ENCODE results near the gene PPP2R2D.

The PPP2R2D gene

DNA sequence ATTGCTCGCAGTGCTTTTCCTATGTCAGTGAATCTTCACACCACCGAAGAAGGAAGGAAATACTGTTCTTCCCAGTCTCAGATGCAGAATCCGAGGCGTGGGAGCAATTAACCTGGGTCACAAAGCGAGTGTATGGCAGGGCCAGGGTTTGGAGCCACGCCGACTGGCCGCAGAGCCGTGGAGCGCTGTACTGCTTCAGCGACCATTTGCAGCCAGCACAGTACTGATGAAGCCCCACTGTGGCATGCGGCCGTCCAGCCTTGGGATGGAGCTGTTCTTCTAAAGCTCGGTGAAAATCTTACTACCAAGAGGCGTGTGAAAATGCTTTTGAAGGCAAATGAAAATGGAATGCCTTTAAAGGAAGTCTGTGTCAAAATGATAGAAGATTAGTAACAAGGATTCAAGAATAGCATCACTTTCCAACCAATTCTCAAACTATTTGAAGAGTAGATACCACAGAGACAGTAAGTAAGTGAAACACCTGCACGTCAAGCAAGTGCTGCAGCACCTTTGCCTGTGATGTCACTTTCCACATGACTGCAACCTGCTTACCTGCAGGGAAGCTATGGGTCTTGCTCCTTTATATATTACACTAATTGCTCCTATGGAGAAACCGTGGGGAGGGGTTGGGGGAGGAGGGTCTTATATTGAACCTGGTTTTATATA is 4.9 kb downstream of the PPP2R2D start:
- no peak overlapping the region for H3K9ac ChIP-seq
- H2AFZ ChIP-seq (ENCODE audit: low read depth), result no peak overlapping the region
- no peaks in the 10 kb centered on the region for H3K27me3 ChIP-seq (ENCODE audit: insufficient read depth, low read depth)
- peaks cover 37% of the 10 kb centered on the region for H3K4me1 ChIP-seq (ENCODE audit: low read depth, poor library complexity, severe bottlenecking)
- H3K36me3 ChIP-seq (ENCODE audit: insufficient read depth), result no peaks in the 10 kb centered on the region
- H4K20me1 ChIP-seq (ENCODE audit: insufficient read depth), result no peaks in the 10 kb centered on the region
- H3K27ac ChIP-seq, result no peak overlapping the region
- no peak overlapping the region for H3K4me2 ChIP-seq
- no peak overlapping the region for H3K4me3 ChIP-seq (IDR thresholded peaks at IDR 0.05; ENCODE audit: insufficient read depth, low read depth, low read length)
- TF ChIP-seq, protein P1, sequence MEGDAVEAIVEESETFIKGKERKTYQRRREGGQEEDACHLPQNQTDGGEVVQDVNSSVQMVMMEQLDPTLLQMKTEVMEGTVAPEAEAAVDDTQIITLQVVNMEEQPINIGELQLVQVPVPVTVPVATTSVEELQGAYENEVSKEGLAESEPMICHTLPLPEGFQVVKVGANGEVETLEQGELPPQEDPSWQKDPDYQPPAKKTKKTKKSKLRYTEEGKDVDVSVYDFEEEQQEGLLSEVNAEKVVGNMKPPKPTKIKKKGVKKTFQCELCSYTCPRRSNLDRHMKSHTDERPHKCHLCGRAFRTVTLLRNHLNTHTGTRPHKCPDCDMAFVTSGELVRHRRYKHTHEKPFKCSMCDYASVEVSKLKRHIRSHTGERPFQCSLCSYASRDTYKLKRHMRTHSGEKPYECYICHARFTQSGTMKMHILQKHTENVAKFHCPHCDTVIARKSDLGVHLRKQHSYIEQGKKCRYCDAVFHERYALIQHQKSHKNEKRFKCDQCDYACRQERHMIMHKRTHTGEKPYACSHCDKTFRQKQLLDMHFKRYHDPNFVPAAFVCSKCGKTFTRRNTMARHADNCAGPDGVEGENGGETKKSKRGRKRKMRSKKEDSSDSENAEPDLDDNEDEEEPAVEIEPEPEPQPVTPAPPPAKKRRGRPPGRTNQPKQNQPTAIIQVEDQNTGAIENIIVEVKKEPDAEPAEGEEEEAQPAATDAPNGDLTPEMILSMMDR (conservative IDR thresholded peaks at IDR 0.05; ENCODE audit: low read depth, low read length), result no peak
- H3K79me2 ChIP-seq (ENCODE audit: insufficient read depth, low read depth), result peaks cover 72% of the 10 kb centered on the region

DNA sequence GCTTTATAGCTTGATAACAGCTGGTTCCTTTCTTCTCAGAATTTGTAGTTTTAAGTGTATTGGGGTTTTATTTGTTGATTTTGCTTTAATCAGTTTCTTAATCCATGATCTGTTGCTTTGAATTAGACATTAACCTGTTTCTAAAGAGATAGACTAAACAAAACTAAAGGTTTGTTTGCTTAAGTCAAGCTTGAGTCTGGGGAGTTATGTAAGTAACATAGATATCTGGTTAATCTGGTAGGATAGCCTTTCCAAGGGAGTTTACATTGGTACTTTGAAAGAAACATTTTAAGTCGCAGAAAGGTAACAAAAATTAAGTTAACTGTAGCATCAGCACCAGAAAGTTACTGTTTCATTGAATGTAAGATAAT is 5.4 kb downstream of the PPP2R2D start:
- Histone ChIP-seq H3K9ac (no peak overlapping the region), H3K36me3 (ENCODE audit: insufficient read depth) (no peaks in the 10 kb centered on the region), H2AFZ (ENCODE audit: low read depth) (no peak overlapping the region), H3K4me2 (no peak overlapping the region), H3K27ac (no peak overlapping the region), H3K4me1 (ENCODE audit: low read depth, poor library complexity, severe bottlenecking) (peaks cover 37% of the 10 kb centered on the region), H3K27me3 (ENCODE audit: insufficient read depth, low read depth) (no peaks in the 10 kb centered on the region), H3K4me3 (IDR thresholded peaks at IDR 0.05; ENCODE audit: insufficient read depth, low read depth, low read length) (no peak overlapping the region), H4K20me1 (ENCODE audit: insufficient read depth) (no peaks in the 10 kb centered on the region), H3K79me2 (ENCODE audit: insufficient read depth, low read depth) (peaks cover 72% of the 10 kb centered on the region)
- TF ChIP-seq, protein P1 (conservative IDR thresholded peaks at IDR 0.05; ENCODE audit: low read depth, low read length), result no peak

DNA sequence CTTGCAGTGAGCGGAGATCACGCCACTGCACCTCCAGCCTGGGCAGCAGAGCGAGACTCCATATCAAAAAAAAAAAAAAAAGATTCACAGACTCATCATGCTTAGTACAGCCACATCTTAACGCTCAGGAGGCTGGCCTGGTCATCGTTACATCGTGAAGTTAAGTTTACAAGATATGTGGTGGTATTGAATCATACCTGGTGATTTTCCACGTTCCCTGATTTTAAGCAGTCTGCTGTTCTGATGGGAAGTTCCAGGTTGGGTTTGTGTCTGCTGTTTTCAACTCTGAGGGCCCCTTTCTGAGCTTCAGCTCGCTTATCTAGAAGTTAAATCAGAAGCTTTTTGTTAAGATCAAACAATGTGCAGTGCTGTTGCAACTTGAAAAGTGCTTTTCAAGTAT is 6.9 kb downstream of the PPP2R2D start:
- no peak overlapping the region for H2AFZ ChIP-seq (ENCODE audit: low read depth)
- H4K20me1 ChIP-seq (ENCODE audit: insufficient read depth), result no peaks in the 10 kb centered on the region
- peaks cover 29% of the 10 kb centered on the region for H3K4me1 ChIP-seq (ENCODE audit: low read depth, poor library complexity, severe bottlenecking)
- no peak overlapping the region for H3K4me3 ChIP-seq (IDR thresholded peaks at IDR 0.05; ENCODE audit: insufficient read depth, low read depth, low read length)
- no peak overlapping the region for H3K9ac ChIP-seq
- H3K36me3 ChIP-seq (ENCODE audit: insufficient read depth), result no peaks in the 10 kb centered on the region
- no peak overlapping the region for H3K27ac ChIP-seq
- no peak overlapping the region for H3K4me2 ChIP-seq
- no peaks in the 10 kb centered on the region for H3K27me3 ChIP-seq (ENCODE audit: insufficient read depth, low read depth)
- H3K79me2 ChIP-seq (ENCODE audit: insufficient read depth, low read depth), result peaks cover 70% of the 10 kb centered on the region
- TF ChIP-seq, protein P1 (conservative IDR thresholded peaks at IDR 0.05; ENCODE audit: low read depth, low read length), result no peak

DNA sequence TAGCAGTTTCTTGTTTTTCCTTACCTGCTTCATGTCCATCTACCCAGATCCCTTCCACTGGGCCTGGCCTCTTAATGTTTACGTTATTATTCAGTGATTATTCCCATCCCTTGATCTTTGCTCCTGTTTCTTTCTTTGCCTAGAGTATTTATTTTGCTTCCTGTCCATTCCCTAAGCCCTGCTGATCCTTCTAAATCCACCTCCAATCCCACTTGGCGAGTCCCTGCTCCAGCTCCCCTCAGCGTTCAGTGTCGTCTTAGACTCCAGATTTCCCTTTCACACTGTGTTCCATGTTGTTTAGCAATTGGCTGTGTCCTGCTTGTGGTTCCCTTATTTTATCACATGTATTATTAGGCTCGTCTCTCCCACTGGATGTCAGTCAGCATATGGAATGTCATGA is 7.3 kb downstream of the PPP2R2D start:
- H3K27ac ChIP-seq, result no peak overlapping the region
- H3K4me3 ChIP-seq (IDR thresholded peaks at IDR 0.05; ENCODE audit: insufficient read depth, low read depth, low read length), result no peak overlapping the region
- no peaks in the 10 kb centered on the region for H3K27me3 ChIP-seq (ENCODE audit: insufficient read depth, low read depth)
- no peaks in the 10 kb centered on the region for H3K36me3 ChIP-seq (ENCODE audit: insufficient read depth)
- H2AFZ ChIP-seq (ENCODE audit: low read depth), result no peak overlapping the region
- H4K20me1 ChIP-seq (ENCODE audit: insufficient read depth), result no peaks in the 10 kb centered on the region
- H3K4me2 ChIP-seq, result no peak overlapping the region
- peaks cover 24% of the 10 kb centered on the region for H3K4me1 ChIP-seq (ENCODE audit: low read depth, poor library complexity, severe bottlenecking)
- H3K79me2 ChIP-seq (ENCODE audit: insufficient read depth, low read depth), result peaks cover 70% of the 10 kb centered on the region
- TF ChIP-seq, protein P1 (conservative IDR thresholded peaks at IDR 0.05; ENCODE audit: low read depth, low read length), result no peak
- H3K9ac ChIP-seq, result no peak overlapping the region
